Eye (tissue), 1 donor: ENCODE data around the gene HORMAD2.
"Not testable (repeated sequence)": the region's sequence is repeated elsewhere in the genome, so short reads cannot be mapped to it uniquely, and the experiment has no call there.

Experiments
- DNase-seq: peaks from one replicate; pipeline ENCODE4 v3.0.0-alpha.2; 2015

HORMAD2 gene

DNA sequence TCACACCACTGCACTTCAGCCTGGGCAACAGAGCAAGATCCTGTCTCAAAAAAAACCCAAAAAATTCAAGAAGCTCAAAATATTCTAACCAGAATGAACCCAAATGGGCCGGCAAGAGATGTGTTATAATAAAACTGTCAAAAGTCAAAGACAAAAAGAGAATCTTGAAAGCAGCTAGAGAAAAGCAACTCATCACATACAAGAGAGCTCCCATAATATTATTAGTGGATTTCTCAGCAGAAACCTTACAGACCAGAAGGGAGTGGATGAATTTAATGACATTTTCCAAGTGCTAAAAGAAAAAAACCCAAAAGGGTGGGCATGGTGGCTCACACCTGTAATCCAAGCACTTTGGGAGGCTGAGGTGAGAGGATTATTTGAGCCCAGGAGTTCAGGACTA, 22.9 kb upstream of the HORMAD2 start:
- DNase-seq: no peak

DNA sequence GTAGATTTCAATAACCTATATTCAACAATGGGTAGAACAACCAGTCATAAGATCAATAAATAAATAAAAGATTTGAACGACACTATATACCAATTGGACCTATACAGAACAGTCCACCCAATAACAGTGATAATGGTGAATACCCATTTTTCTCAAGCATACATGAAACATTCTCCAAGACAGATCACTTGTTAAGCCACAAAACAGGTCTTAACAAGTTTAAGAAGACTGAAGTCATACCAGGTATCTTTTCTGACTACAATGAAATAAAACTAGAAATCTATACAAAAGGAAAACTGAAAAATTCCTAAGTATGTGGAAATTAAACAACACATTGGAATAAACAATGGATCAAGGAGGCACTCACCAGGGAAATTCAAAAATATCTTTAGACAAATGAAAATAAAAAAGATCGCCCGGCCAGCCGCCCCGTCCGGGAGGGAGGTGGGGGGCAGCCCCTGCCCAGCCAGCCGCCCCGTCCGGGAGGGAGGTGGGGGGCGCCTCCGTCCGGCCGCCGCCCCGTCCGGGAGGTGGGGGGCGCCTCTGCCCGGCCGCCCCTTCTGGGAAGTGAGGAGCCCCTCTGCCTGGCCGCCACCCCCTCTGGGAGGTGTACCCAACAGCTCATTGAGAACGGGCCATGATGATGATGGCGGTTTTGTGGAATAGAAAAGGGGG, 20.8 kb upstream of the HORMAD2 start:
- DNase-seq: not testable (repeated sequence)

DNA sequence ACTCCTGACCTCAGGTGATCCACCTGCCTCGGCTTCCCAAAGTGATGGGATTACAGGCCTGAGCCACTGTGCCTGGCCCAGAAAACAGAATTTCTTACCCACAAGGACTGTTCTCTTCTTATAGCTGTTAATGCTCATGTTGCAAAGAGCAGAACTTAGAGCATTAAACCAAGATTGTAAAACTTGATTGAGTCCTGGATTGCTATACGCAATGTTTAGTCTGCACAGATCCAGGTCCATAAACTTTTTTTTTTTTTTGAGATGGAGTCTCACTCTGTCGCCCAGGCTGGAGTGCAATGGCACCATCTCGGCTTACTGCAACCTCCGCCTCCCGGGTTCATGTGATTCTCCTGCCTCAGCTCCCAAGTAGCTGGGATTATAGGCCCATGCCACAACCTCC, 19.2 kb upstream of the HORMAD2 start:
- DNase-seq: not testable (repeated sequence)

DNA sequence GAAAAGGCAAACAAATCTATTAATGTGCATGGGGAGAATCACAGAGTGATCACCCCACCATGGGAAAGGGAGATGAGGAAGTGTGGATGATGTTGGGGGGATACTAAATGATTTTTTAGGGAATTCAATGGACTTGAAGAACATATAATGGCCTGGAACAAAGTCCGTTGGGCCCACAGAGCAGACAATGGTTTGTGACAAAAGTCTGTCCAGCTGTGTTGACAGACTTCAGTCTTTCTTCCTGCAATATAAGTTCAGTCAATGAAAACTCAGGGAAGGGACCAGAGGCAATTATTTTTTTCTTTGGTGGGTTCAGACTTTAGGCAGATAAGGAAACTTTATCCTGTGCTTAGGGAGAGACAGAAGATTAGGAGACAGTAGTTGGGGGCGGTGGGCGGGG, 18.0 kb upstream of the HORMAD2 start:
- DNase-seq: no peak

DNA sequence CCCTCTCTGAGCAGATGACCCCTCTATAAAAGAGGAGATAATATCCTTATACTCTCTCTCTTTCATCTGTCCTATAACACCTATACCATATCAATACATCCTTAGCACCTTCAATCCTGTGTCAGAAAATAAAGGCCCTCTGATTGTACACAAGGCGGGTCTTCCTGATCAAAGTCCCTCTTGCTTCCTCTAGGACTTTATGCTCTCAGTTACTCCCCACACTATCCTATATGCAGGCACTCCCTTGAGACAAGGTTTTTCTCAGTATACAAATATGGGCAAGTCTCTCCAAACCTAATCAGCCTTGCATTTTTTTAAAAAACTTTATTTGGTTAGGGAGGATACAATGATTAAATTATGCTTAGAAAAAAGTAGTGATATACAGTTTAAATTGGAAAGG, 17.3 kb upstream of the HORMAD2 start:
- DNase-seq: no peak

DNA sequence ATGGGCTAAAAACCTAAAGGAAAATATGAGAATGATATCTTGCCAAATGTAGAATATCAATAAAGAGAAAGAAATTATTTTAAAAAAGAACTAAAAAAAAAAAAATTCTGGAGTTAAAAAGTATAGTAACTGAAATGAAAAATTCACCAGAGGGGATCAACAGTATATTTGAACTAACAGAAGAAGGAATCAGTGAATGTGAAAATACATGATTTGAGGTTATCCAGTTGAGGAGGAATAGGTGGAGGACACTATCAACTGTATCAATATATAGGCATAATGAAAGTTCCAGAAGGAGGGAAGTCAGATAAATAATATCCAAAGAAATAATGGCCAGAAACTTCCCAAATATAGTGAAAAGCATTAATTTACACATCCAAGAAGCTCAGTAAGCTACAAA, 16.1 kb upstream of the HORMAD2 start:
- DNase-seq: no peak

DNA sequence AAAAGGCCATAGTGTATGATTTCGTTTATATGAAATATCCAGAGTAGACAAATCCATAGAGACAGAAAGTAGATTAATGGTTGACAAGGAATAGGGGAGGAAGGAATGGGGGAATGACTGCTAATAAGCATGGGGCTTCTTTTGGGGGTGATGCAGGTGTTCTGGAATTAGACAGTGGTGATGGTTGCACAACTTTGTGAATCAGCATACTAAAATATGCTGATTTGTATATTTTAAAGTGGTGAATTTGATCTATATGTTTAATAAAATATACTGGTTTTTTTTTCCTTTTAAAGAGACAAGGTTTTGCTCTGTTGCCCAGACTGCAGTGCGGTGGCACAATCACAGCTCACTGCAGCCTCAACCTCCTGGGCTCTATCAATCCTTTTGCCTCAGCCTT, 6.5 kb upstream of the HORMAD2 start:
- DNase-seq: no peak

DNA sequence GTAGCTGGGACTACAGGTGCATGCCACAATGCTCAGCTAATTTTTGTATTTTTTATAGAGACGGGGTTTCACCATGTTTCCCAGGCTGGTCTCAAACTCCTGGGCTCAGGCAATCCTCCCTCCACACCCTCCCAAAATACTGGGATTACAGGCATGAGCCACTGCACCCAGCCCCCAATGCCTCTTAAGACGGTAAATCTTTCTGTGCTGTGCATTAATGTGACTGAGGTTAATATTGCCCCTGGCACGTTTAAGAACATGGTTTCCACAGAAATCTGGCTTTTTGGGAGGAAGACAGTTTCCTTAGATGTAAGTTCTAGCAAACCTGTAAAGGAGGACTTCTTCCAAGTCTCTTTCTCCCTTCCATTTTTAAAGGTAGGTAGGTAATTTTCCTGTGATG, 6.1 kb upstream of the HORMAD2 start:
- DNase-seq: no peak

DNA sequence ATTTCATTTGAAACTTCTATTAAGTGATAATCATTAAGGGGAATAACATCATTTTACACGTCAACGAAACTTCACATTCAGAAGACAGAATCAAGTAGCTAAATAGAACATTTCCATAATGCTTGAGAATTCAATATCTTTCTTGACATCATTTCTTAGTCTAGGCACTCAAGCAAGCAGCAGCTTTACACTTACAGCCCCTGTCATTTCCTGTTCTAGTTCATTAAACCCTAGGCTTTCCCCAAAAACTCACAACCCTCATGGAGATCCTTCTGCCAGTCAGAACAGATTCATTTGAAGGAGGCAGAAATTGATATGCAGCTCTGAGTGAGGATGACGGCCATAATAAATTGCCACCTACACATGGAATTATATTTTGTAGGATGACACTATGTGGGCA, 5.3 kb upstream of the HORMAD2 start:
- DNase-seq: no peak

DNA sequence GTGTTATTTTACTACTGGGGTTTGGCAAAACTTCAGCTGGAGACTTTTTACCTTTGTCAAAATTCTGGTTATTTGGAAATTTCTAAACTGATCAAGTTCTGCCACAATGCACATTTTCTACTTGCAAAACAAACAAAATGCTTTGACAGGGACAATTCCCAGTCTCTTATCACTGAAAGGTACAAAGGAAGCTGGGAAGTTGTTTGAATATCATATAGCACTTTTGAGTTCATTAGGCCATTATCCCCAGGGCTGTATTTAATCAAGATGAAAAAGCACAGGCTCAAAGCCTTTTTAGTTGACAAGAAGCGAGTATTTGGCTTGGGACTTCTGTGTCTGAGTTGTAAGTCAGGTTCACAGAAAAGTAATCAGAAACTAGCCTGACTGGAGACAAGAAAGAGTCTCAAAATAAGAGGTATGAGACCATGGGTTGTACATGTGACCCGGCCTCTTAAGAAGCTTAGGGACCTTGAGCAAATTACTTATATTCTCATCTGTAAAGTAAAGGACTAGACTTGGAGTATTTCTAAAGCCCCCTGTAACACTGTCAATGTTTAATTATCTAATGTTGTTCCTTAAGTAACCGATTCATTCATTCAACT, 2.9 kb upstream of the HORMAD2 start:
- no peak for DNase-seq

DNA sequence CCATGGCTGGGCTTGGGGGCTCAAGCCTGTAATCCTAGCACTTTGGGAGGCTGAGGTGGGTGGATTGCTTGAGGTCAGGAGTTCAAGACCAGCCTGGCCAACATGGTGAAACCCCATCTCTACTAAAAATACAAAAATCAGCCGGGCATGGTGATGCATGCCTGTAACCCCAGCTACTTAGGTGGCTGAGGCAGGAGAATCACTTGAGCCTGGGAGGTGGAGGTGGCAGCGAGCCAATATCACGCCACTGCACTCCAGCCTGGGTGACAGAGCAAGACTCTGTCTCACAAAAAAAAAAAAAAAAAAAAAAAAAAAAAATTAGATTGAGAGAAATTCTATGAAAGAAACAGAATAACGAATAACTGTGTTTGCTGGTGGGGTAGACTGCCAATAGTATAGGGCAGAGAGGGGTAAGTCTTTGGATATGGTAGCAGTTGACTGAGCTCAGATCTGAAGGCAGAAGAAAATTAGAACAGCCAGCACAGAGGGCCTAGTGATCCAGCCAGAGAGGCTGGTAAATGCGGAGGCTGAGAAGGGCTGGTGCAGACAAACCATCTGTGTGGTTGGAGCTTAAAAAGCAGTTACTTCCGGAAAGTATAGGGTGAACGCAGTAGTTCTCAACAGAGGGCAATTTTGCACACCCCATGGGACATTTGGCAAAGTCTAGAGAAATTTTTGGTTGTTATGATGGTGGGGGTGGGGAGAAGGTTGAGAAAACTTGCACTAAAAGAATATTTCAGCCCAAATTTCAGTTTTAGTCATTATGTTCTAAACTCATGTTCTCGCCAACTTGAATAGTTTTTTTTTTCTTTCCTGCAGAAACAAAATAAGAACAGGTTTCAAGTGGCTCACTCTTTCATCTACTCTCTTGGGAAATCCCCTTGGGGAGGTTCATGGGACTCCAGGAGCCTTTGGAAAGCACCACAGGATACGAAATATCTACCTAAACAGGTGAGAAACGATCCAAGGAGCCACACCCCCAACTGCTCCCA, 1.6 kb upstream of the HORMAD2 start:
- no peak for DNase-seq

DNA sequence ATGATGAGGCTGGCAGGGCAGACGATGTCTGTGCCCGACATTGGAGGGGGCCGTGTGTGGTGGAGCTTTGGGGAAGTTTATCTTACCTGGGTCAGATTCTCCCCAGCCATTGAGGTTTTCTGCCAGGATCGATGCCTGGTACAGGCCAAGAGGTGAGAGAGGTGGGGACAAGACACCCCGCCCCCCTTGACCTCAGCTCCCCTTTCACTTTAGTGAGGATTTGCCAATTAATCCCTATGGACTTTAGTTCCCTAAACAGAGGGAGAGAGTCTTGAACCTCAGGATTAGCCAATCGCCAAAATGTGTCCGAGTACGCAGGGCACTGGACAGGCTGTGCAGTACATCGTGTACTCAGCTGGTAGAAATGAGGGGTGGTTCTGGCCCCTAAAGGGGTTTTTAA, 541 bp downstream of the HORMAD2 start:
- DNase-seq: no peak

DNA sequence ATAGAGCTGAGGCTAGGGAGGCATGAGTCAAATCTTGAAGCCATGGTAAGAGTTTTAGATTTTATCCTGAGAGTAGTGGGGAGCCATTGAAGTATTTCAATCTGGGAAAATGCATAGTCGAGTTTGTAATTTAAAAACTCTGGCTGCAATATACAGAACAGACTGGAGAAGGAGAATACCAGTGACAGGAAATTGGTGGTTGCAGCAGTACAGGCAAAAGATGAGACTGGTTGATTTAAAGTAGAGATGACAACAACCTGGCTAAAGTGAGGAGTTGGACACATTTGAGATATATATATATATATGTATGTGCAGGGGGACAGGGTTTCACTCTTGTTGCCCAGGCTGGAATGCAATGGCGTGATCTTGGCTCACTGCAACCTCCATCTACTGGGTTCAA, 6.2 kb downstream of the HORMAD2 start:
- DNase-seq: no peak

DNA sequence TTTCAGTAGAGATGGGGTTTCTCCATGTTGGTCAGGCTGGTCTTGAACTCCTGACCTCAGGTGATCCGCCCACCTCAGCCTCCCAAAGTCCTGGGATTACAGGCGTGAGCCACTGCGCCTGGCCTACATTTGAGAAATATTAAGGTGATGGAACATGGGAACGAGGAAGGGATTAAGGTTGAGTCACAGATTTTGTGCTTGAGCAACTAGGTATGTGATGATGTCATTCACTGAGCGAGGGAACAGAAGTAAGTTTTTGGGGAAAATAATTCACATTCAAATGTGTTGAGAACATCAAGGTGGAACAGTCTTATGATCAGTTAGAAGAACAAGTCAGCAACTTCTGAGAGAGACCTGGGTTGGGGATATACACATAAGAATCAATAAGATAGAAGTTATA, 6.8 kb downstream of the HORMAD2 start:
- not testable (repeated sequence) for DNase-seq

DNA sequence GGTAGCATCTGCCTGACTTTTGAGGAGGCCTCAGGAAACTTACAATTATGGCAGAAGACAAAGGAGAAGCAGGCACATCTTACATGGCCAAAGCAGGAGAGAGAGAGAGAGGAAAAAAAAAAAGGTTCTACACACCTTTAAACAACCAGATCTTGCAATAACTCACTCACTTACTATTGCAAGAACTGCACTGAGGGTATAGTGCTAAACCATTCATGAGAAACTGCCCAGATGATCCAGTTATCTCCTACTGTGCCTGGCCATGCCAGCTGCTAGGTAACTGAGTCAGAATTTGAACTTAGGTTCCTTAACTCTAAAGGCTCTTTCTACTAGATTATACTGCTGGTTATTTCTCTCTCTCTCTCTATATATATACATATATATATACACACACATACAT, 7.3 kb downstream of the HORMAD2 start:
- DNase-seq: no peak

DNA sequence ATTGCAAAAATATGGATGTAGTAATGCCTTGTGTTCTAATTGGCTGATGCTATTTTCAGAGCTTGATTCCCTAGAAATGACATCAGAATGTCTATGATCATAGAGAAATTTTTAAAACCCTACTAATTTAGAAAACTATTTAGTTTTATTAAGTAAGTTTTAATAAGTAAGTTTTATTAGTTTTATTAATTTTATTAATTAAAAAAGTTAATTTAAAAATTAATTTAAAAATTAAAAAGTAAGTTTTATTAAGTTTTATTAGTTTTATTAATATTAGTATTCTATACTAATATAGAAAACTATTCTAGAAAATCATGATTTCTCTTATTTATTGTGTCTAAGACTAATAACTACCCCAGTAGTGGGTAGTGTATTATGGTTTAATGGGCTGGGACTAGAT, 8.2 kb downstream of the HORMAD2 start:
- no peak for DNase-seq

DNA sequence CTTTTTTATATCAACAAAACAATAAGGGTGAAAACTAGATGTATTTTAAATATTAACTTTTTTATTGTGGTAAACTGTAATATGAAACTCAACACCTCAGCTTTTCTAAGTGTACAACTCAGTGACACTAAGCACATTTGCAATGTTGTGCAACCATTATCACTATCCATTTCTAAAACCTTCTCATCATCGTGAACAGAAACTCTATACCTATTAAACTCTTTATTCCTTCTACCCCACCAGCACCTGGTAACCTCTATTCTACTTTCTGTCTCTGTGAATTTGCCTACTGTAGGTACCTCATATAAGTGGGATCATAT, 9.4 kb downstream of the HORMAD2 start:
- no peak for DNase-seq

DNA sequence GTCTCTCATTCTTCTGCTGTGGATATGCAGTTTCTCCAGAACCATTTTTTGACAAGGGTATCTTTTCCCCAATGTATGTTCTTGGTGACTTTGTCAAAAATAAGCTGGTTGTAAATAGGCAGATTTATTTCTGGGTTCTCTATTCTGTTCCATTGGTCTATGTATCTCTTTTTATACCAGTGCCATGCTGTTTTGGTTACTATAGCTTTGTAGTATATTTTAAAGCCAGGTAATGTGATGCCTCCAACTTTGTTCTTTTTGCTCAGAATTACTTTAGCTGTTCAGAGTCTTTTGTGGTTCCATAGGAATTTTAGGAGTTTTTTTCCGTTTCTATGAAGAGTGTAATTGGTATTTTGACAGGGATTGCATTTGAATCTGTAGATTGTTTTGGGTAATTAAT, 12.4 kb downstream of the HORMAD2 start:
- DNase-seq: no peak

DNA sequence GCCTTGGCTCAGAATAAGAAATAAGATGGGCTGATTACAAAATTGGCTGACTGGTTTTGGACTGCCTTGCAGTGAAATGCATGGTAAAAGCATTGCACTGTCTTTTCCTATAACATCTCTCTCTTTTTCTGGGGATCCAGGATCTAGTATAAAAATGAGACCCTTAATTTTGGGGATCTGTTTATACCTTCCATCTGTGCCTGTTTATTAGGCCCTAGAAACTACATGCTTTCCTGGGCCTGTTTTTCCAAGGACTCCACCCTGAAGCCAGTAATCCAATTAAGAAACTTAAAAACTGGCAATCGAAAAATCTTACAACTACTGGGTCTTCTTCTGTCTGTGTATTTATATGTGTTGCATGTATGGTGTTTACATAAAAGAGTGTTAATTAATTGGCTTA, 14.5 kb downstream of the HORMAD2 start:
- peak; percentile 35 for DNase-seq

DNA sequence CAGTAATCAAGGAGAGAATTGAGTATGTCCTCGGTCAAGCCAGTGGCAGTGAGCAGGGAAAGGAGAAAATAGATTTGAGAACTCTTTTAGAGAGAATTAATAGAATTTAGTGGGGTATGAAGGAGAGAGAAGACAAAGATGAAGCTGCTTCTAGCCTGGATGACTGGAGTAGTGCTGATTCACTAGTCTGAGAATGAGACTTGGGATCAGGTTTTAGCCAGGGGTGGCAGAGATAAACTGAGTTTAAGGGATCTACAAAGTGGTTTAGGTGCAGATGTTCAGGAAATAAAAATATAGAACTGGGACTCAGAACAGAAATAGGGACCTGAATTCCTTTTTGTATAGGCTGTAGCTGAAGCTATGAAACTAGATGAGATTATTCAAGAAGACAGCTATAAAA, 17.6 kb downstream of the HORMAD2 start:
- no peak for DNase-seq

DNA sequence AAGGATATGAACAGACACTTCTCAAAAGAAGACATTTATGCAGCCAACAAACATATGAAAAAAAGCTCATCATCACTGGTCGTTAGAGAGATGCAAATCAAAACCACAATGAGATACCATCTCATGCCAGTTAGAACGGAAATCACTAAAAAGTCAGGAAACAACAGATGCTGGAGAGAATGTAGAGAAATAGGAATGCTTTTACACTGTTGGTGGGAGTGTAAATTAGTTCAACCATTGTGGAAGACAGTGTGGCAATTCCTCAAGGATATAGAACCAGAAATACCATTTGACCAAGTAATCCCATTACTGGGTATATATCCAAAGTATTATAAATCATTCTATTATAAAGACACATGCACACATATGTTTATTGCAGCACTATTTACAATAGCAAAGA, 20.5 kb downstream of the HORMAD2 start:
- not testable (repeated sequence) for DNase-seq

DNA sequence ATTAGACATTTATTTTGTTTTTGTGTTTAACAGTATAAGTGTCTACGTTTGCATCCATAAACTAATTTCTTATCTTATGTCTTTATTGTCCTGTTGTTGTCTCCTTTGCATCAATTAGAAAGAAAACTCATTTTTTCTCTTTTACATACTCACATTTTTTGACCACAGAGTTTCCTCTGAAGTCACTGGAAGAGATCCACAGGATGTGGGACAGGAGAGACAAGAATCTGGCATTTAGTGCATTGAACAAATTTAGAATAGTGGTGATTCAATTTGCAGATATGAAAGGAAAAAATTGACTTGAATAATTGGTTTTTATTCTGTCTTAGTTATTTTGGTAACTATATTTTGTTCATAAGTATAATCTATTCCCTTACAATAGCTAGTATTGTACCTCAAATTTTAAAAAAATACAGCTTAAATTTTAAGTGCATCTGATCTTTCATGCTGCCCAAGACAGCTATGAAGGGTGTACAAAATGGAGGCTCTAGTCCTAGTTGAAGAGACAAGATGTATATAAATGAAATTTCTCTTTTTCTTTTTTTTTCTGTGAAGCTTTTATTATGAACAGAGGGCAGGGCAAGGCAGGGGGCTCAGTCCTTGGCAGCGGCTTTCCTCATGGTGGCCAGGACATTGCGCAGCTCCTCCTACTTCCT, 24.4 kb downstream of the HORMAD2 start:
- DNase-seq: no peak

DNA sequence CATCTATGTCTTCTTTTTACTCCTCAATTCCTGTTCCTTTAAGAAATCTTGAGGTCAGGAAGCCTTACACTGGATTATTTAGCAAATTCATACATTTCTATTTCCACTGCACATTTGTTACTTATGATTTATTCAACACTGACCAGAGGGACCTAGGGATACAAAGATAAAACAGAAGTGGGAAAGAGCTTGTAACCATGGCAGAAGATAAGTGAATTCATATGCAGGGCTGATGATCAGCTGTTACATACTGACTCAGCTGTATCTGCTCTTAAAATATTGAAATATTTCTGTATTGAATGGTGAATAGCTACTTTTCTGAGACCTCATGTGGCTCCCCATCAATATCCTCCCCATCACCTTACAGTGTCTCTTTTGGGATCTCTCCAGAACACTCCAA, 25.2 kb downstream of the HORMAD2 start:
- no peak for DNase-seq

DNA sequence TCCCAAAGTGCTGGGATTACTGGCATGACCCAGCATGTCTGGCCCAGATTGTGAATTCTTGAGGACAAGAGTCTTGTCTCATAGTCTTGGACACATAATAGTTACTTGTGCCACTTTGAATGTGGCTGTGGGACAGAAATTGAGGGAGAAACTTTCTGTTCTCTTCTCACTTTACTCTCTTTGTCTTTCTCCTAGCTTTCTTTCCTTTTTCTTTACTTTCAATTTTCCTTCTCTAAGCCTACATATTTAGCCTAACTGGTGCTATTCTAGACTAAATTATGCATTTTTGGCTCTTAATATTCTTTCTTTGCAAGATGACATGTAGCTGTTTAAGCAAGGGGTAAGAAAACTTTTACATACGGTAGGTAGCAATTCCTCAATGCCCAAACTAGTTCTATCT, 33.2 kb downstream of the HORMAD2 start:
- DNase-seq: no peak
